H1 (cell line): ENCODE measurements around the gene CAMK1G.

Source experiments
- BACH1 ChIP-seq: IDR thresholded peaks from 2 replicates; pipeline ENCODE4 v1.6.1; 2012; ENCODE audit warnings: low read length, improper control_type of control experiment
- BRCA1 ChIP-seq: IDR thresholded peaks from 2 replicates; pipeline ENCODE4 v1.6.1; 2012; ENCODE audit warnings: low read depth, low read length, improper control_type of control experiment
- CREB1 ChIP-seq: IDR thresholded peaks from 2 replicates; pipeline ENCODE4 v1.6.1; 2012; ENCODE audit warnings: inconsistent platforms
- CTCF ChIP-seq, 3 experiments: IDR thresholded peaks; 1 replicate in 2 of 3; 2 replicates in 1 of 3; pipeline versions ENCODE4 v1.5.1 to v1.6.1; 2011; ENCODE audit warnings: low read length in 3 of 3, mild to moderate bottlenecking in 3 of 3, inconsistent platforms in 2 of 3, low read depth in 1 of 3, moderate library complexity in 1 of 3; ENCODE audit not compliant: insufficient read depth in 1 of 3; ENCODE audit errors: control extremely low read depth in 1 of 3
- HDAC6 ChIP-seq: IDR thresholded peaks from one replicate; pipeline ENCODE4 v1.7.1; 2012; ENCODE audit warnings: low read depth, mild to moderate bottlenecking, inconsistent platforms, low read length, moderate library complexity
- KDM1A ChIP-seq: fragments of 200-600, 300-600 bp; sonication (generic); IDR thresholded peaks from 2 replicates; pipeline ENCODE4 v1.7.1; 2016; ENCODE audit warnings: mild to moderate bottlenecking, low read length, borderline replicate concordance
- MAFK ChIP-seq: IDR thresholded peaks from 2 replicates; pipeline ENCODE4 v1.6.1; 2012; ENCODE audit warnings: low read depth, mild to moderate bottlenecking, improper control_type of control experiment, low read length
- RAD21 ChIP-seq, 2 experiments: IDR thresholded peaks in 1 of 2; conservative IDR thresholded peaks in 1 of 2; 2 replicates each; pipeline ENCODE4 v1.6.1; 2011; ENCODE audit warnings: low read depth in 2 of 2, low read length in 2 of 2, improper control_type of control experiment in 1 of 2, inconsistent platforms in 1 of 2, mild to moderate bottlenecking in 1 of 2, moderate library complexity in 1 of 2
- RFX5 ChIP-seq: IDR thresholded peaks from 2 replicates; pipeline ENCODE4 v1.6.1; 2011; ENCODE audit warnings: low read depth, low read length, improper control_type of control experiment, borderline replicate concordance
- TAF1 ChIP-seq: IDR thresholded peaks from 2 replicates; pipeline ENCODE4 v1.6.1; 2011; ENCODE audit warnings: mild to moderate bottlenecking, low read depth, low read length

- no peak for TF ChIP-seq HDAC6
- no peak for TF ChIP-seq CTCF (IDR thresholded peaks at IDR 0.05; ENCODE audit: control extremely low read depth in 1 of 3, insufficient read depth in 1 of 3, low read depth in 1 of 3, low read length in 3 of 3)
- TF ChIP-seq RFX5, result no peak
- no peak for TF ChIP-seq TAF1
- TF ChIP-seq CREB1, result no peak
- no peak for TF ChIP-seq RAD21 (IDR thresholded peaks at IDR 0.05 in 1 of 2, conservative IDR thresholded peaks at IDR 0.05 in 1 of 2; ENCODE audit: low read depth in 2 of 2, low read length in 2 of 2)
- no peak for TF ChIP-seq KDM1A
- TF ChIP-seq BACH1, result no peak
- no peak for TF ChIP-seq MAFK
- no peak for TF ChIP-seq BRCA1
Measured at GRCh38 chr1:209544098-209544497, 39.4 kb upstream of the CAMK1G start.
